SH-SY5Y (cell line): ENCODE data around the gene FBLN5.

Experiments
- GATA2 ChIP-seq: IDR thresholded peaks from 2 replicates; pipeline ENCODE4 v1.6.1; 2011; ENCODE audit warnings: mild to moderate bottlenecking, low read depth, low read length
- GATA3 ChIP-seq: IDR thresholded peaks from 2 replicates; pipeline ENCODE4 v1.6.1; 2011; ENCODE audit warnings: low read depth, mild to moderate bottlenecking, low read length, moderate library complexity

GRCh38 chr14:91830777-91831176 is 116.7 kb downstream of the FBLN5 start:
- TF ChIP-seq GATA3 (no peak), GATA2 (no peak)
